ENCODE results near the gene CRIP2.

Gene CRIP2

DNA sequence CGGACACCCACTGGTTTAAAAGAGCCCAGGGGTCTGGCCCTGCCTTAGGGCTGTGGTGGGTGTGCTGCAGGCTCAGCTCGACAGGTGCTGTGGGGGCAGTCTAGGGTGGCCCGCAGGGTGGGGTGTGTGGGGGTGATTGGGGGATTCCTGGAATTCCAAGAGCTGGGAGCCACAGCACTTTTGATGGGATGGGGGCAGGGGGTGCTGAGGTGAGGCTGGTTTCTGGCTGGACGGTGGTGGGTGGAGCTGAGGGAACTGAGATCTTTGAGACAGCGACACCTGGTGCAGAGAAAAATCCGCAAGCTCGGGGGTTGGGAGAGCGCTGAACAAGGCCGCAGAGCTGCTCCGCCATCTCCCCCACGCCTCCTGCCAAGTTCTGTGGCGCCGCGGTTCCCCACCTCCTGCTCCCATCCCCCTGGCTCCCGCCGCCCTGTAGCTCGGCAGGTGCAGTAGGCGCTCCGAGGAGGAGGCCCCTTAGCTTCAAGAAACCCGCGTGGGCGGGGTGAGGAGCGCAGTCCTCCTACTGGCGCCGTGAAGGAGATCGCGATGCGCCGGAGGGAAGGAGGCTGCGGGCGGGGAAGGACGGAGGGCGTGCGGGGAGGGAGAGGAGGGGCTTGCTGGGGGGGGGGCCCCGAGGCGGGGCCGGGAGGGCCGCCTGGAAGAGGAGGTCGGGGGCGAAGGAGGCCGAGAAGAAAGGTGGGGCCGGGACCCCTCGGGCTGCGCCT, 15.1 kb downstream of the CRIP2 start:
- H3K27me3 ChIP-seq (ENCODE audit: control insufficient read depth, insufficient read depth, low read length), result peaks cover 7% of the 10 kb centered on the region; the same call in 1 of the 2 replicates
- no CpG with 5 or more reads among the region's 44 CpGs for WGBS (ENCODE audit: insufficient coverage, insufficient read length)
- H3K36me3 ChIP-seq (ENCODE audit: control insufficient read depth, insufficient read depth, low read length), result no peaks in the 10 kb centered on the region; the same call in 1 of the 2 replicates
- no peak for DNase-seq (ENCODE audit: low read depth, low spot score)
- no peaks in the 10 kb centered on the region; the same call in 1 of the 2 replicates for H3K4me1 ChIP-seq (ENCODE audit: control insufficient read depth, insufficient read depth, low read length)
- no peak overlapping the region for H3K27ac ChIP-seq (ENCODE audit: low read length)
- H3K9me3 ChIP-seq (ENCODE audit: control insufficient read depth, insufficient read depth, low read length), result no peaks in the 10 kb centered on the region
- peak overlapping the region; percentile 32; the same call in 1 of the 2 replicates for H3K4me3 ChIP-seq (ENCODE audit: low read length)

GRCh38 chr14:105490267-105490571, 15.6 kb downstream of the CRIP2 start:
- H3K9me3 ChIP-seq (ENCODE audit: control insufficient read depth, insufficient read depth, low read length), result no peaks in the 10 kb centered on the region
- no CpG with 5 or more reads among the region's 33 CpGs for WGBS (ENCODE audit: insufficient coverage, insufficient read length)

GRCh38 chr14:105490572-105491365, 16.1 kb downstream of the CRIP2 start, which contains the start of gene TEDC1:
TEDC1 (plus strand) TSS chr14:105491246; CDS start chr14:105491376, 130 bp downstream.
- Histone ChIP-seq H3K27me3 (ENCODE audit: control insufficient read depth, insufficient read depth, low read length) (peaks cover 7% of the 10 kb centered on the region; the same call in 1 of the 2 replicates), H3K9me3 (ENCODE audit: control insufficient read depth, insufficient read depth, low read length) (no peaks in the 10 kb centered on the region), H3K4me3 (ENCODE audit: low read length) (peak within 1 kb of the TSS; percentile 40; the same call in 1 of the 2 replicates), H3K4me1 (ENCODE audit: control insufficient read depth, insufficient read depth, low read length) (no peaks in the 10 kb centered on the region; the same call in 1 of the 2 replicates), H3K27ac (ENCODE audit: low read length) (no peak within 1 kb of the TSS), H3K36me3 (ENCODE audit: control insufficient read depth, insufficient read depth, low read length) (no peaks in the 10 kb centered on the region; the same call in 1 of the 2 replicates)
- peak; percentile 83 for DNase-seq (ENCODE audit: low read depth, low spot score)
- WGBS (ENCODE audit: insufficient coverage, insufficient read length), result no CpG with 5 or more reads among the region's 94 CpGs

More at GRCh38 chr14:105490267-105490571, 15.6 kb downstream of the CRIP2 start:
- Histone ChIP-seq H3K27ac (ENCODE audit: low read length) (no peak overlapping the region), H3K36me3 (ENCODE audit: control insufficient read depth, insufficient read depth, low read length) (no peaks in the 10 kb centered on the region; the same call in 1 of the 2 replicates), H3K27me3 (ENCODE audit: control insufficient read depth, insufficient read depth, low read length) (peaks cover 7% of the 10 kb centered on the region; the same call in 1 of the 2 replicates), H3K4me3 (ENCODE audit: low read length) (peak overlapping the region; percentile 32; the same call in 1 of the 2 replicates), H3K4me1 (ENCODE audit: control insufficient read depth, insufficient read depth, low read length) (no peaks in the 10 kb centered on the region; the same call in 1 of the 2 replicates)
- DNase-seq (ENCODE audit: low read depth, low spot score), result no peak

DNA sequence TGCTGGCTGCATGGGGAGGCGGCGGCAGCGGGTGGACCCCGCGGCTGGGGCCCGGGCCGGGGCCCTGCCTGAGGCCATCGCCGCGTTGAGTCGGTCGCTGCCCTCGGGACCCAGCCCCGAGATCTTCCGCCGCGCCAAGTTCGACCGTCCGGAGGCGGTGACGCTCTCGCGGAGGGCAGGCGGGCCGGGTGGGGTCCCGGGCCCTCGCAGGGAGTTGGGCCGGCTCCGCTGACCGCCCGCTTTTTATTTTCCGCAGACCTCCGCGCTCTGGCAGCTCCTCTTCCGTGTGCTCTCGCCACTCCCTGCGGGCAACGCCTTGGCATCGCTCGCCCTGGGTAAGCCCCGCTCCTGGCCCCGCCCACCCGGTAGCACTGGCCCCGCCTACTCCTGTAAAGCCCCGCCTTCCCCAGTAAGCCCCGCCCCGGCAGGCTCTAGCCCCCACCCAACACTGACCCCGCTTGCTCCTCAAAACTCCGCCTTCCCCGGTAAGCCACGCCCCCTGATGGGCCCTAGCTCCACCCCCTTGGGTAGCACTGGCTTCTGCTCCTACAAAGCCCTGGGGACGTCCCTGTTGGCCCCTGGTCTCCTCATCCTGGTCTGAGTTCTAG, 16.8 kb downstream of the CRIP2 start:
- no CpG with 5 or more reads among the region's 53 CpGs for WGBS (ENCODE audit: insufficient coverage, insufficient read length)

GRCh38 chr14:105492031-105492970, 17.7 kb downstream of the CRIP2 start:
- H3K27me3 ChIP-seq (ENCODE audit: control insufficient read depth, insufficient read depth, low read length), result peaks cover 5% of the 10 kb centered on the region; the same call in 1 of the 2 replicates
- H3K27ac ChIP-seq (ENCODE audit: low read length), result no peak overlapping the region
- H3K4me3 ChIP-seq (ENCODE audit: low read length), result no peak overlapping the region
- no peaks in the 10 kb centered on the region; the same call in 1 of the 2 replicates for H3K4me1 ChIP-seq (ENCODE audit: control insufficient read depth, insufficient read depth, low read length)
- no peak for DNase-seq (ENCODE audit: low read depth, low spot score)
- no peaks in the 10 kb centered on the region for H3K9me3 ChIP-seq (ENCODE audit: control insufficient read depth, insufficient read depth, low read length)
- no peaks in the 10 kb centered on the region; the same call in 1 of the 2 replicates for H3K36me3 ChIP-seq (ENCODE audit: control insufficient read depth, insufficient read depth, low read length)
- WGBS (ENCODE audit: insufficient coverage, insufficient read length), result no CpG with 5 or more reads among the region's 24 CpGs

More for the DNA sequence above, 16.8 kb downstream of the CRIP2 start:
- peaks cover 7% of the 10 kb centered on the region; the same call in 1 of the 2 replicates for H3K27me3 ChIP-seq (ENCODE audit: control insufficient read depth, insufficient read depth, low read length)
- no peaks in the 10 kb centered on the region; the same call in 1 of the 2 replicates for H3K36me3 ChIP-seq (ENCODE audit: control insufficient read depth, insufficient read depth, low read length)
- H3K4me3 ChIP-seq (ENCODE audit: low read length), result peak overlapping the region; percentile 40; the same call in 1 of the 2 replicates
- no peaks in the 10 kb centered on the region for H3K9me3 ChIP-seq (ENCODE audit: control insufficient read depth, insufficient read depth, low read length)
- no peak for DNase-seq (ENCODE audit: low read depth, low spot score)
- no peak overlapping the region for H3K27ac ChIP-seq (ENCODE audit: low read length)
- no peaks in the 10 kb centered on the region; the same call in 1 of the 2 replicates for H3K4me1 ChIP-seq (ENCODE audit: control insufficient read depth, insufficient read depth, low read length)

DNA sequence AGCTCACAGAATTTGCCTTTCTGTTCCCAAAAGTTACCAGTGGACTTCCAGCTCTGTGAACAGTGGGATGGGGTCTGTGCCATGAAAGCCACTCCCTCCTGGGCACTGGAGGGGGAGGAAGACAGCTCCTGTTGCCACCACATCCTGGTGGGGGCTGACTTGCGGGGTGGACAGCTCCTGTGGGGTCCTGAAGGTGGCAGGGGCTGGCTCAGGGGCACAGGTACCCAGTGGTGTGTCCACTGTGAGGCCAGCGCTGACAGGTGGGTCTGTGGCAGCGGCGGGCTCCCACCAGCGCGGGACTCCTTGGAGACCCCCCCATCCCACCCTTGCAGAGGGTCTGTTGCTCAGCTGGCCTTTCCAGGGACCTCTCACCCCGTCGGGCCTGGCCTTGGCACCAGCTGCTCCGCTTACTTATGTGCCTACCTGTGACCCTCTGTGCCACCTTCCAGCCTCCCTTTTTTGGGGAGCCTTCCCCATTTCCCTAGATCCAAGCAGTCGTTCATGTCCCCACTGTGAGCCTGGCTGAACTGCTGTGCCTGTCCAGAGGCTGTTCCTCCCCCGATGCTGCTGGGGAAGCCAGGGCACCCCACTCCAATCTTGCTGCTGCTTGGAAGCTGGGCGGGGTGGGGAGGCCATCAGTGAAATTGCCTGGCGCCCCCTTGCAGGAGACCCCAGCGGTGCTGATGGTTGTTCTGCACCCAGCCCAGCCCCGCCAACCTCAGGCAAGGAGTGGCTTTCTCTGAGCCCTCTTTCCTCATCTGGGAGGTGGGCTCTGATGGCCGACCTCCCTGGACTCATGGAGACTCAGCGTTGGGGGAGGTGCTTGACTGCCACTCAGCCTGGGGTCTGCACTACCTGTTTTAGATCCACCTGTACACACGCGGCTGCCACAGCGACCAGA, 18.6 kb downstream of the CRIP2 start:
- H3K27me3 ChIP-seq (ENCODE audit: control insufficient read depth, insufficient read depth, low read length), result no peaks in the 10 kb centered on the region; the same call in 1 of the 2 replicates
- no peak overlapping the region for H3K4me3 ChIP-seq (ENCODE audit: low read length)
- DNase-seq (ENCODE audit: low read depth, low spot score), result no peak
- H3K9me3 ChIP-seq (ENCODE audit: control insufficient read depth, insufficient read depth, low read length), result no peaks in the 10 kb centered on the region
- no peaks in the 10 kb centered on the region; the same call in 1 of the 2 replicates for H3K4me1 ChIP-seq (ENCODE audit: control insufficient read depth, insufficient read depth, low read length)
- no peaks in the 10 kb centered on the region; the same call in 1 of the 2 replicates for H3K36me3 ChIP-seq (ENCODE audit: control insufficient read depth, insufficient read depth, low read length)
- WGBS (ENCODE audit: insufficient coverage, insufficient read length), result no CpG with 5 or more reads among the region's 20 CpGs
- no peak overlapping the region for H3K27ac ChIP-seq (ENCODE audit: low read length)

- Histone ChIP-seq H3K9me3 (ENCODE audit: control insufficient read depth, insufficient read depth, low read length) (no peaks in the 10 kb centered on the region), H3K27me3 (ENCODE audit: control insufficient read depth, insufficient read depth, low read length) (no peaks in the 10 kb centered on the region), H3K4me3 (ENCODE audit: low read length) (no peak overlapping the region), H3K36me3 (ENCODE audit: control insufficient read depth, insufficient read depth, low read length) (no peaks in the 10 kb centered on the region; the same call in 1 of the 2 replicates), H3K27ac (ENCODE audit: low read length) (no peak overlapping the region), H3K4me1 (ENCODE audit: control insufficient read depth, insufficient read depth, low read length) (no peaks in the 10 kb centered on the region; the same call in 1 of the 2 replicates)
- WGBS (ENCODE audit: insufficient coverage, insufficient read length), result no CpG with 5 or more reads among the region's 16 CpGs
- DNase-seq (ENCODE audit: low read depth, low spot score), result no peak
Measured at GRCh38 chr14:105493921-105494605, 19.4 kb downstream of the CRIP2 start.

- Histone ChIP-seq H3K9me3 (ENCODE audit: control insufficient read depth, insufficient read depth, low read length) (no peaks in the 10 kb centered on the region), H3K27me3 (ENCODE audit: control insufficient read depth, insufficient read depth, low read length) (no peaks in the 10 kb centered on the region), H3K4me3 (ENCODE audit: low read length) (no peak overlapping the region), H3K36me3 (ENCODE audit: control insufficient read depth, insufficient read depth, low read length) (no peaks in the 10 kb centered on the region; the same call in 1 of the 2 replicates), H3K4me1 (ENCODE audit: control insufficient read depth, insufficient read depth, low read length) (no peaks in the 10 kb centered on the region; the same call in 1 of the 2 replicates), H3K27ac (ENCODE audit: low read length) (no peak overlapping the region)
- no peak for DNase-seq (ENCODE audit: low read depth, low spot score)
- no CpG with 5 or more reads among the region's 6 CpGs for WGBS (ENCODE audit: insufficient coverage, insufficient read length)
Measured at GRCh38 chr14:105494606-105494929, 19.9 kb downstream of the CRIP2 start.
